DMS53 treated with DMSO at 0.1 percent for 48 hours (cell line): ENCODE measurements around the gene EEF2K.

Experiments
- DNase-seq: peaks from one replicate; lab custom pipeline; 2025; ENCODE audit not compliant: unreplicated experiment; lab: John Stamatoyannopoulos, UW

Gene EEF2K

DNA sequence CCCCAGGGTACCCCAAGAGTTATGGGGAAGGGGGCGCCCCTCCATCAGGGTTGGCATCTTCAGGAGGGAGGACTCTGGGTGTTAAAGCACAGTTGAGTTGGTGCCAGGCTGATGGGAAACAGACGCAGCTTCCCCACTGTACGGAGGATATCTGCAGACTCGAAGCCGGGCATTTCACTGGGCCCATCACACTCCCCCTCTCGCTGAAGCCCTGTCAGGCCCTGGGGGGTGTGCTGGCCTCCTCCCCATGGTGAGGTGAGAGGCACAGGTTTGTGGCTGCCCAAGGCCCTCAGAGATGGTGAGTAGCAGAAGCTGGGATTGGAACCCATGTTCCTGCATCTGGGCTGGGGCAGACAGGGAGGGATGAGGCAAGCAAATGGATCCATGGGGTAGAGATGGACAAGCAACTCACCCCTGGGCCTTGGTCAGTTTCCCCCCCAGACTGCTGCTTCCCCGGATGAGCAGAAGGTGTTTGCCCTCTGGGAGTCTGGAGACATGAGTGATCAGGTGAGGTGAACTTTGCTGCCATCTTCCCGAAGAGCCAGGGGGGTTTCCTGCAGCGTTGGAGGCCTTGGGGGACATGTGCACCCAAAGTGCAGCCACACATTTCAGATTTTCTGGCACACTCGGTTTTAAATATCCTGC, 122.1 kb downstream of the EEF2K start:
- no peak for DNase-seq

GRCh38 chr16:22329199-22329695, 123.2 kb downstream of the EEF2K start:
- DNase-seq, result no peak

DNA sequence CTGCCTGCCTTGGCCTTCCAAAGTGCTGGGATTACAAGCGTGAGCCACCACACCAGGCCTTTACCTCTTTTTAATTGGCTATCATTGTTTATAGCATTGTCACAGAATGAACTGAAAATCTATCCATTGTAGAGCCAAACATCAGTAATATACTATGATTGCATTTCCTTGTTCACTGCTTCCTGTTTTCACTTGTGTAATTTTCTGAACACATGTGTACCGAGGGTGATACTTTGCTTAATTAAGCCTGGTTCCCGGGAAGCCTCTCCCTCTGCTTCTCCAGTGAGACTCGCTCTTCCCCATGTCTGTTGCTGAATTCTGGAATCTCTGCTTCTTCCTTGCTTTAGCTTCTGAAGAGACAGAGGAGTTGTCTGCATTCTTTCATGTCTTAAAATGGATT, 124.2 kb downstream of the EEF2K start:
- DNase-seq, result no peak

- no peak for DNase-seq
Observed at GRCh38 chr16:22333457-22333994, 127.4 kb downstream of the EEF2K start.

- DNase-seq, result no peak
Observed at GRCh38 chr16:22335668-22336246, 129.7 kb downstream of the EEF2K start.

GRCh38 chr16:22336581-22336980, 130.5 kb downstream of the EEF2K start:
- DNase-seq, result no peak

GRCh38 chr16:22337045-22337444, 131.0 kb downstream of the EEF2K start:
- no peak for DNase-seq

DNA sequence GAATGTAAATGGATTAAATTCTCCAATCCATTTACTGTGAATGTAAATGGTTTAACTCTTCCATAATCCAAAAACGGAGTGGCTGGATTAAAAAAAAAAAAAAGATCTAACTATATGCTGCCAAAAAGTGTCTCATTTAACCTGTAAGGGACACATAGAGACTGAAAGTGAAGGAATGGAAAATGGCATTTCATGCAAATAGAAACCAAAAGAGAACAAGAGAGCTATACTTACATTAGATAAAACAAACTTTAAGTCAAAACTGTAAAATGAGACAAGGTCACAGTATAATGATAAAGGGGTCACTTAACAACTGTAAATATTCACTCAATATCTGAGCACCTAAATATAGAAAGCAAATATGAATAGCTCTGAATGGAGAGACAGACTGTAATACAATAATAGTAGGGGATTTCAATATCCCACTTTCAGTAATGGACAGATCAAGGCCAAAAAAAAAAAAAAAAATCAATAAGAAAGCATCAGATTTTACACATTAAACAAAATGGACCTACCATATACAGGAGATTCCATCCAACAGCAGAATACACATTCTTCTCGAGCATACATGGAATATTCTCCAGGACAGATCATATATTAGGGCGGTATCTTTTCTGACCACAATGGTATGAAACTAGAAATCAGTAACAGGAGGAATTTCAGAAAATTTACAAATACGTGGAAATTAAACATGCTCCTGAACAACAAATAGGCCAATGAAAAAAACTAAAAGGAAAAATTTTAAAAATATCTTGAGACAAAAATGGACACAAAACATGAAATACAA, 132.0 kb downstream of the EEF2K start:
- DNase-seq, result no peak
